Endometrium (tissue), 2 donors: ENCODE results near the gene ADAMTSL5.
"Not testable (repeated sequence)": the region's sequence is repeated elsewhere in the genome, so short reads cannot be mapped to it uniquely, and the experiment has no call there.

Experiments
- FAIRE-seq: peaks from 2 replicates; lab custom pipeline; 2012; peaks lifted over from hg19 to GRCh38; lab: Jason Lieb, UNC
- donor health status: control.
- donor health status: control.

Gene ADAMTSL5

GRCh38 chr19:1481893-1482360 lies 30.9 kb downstream of the ADAMTSL5 start:
- FAIRE-seq: no peak

GRCh38 chr19:1481224-1481892 lies 31.5 kb downstream of the ADAMTSL5 start:
- FAIRE-seq: no peak

- FAIRE-seq: peak; percentile 97
These were observed 33.7 kb downstream of the ADAMTSL5 start, which contains the start of gene C19orf25 for GRCh38 chr19:1478934-1479707. C19orf25 (minus strand) TSS chr19:1479215; CDS start chr19:1478903, 312 bp downstream.

GRCh38 chr19:1477056-1477455 lies 35.8 kb downstream of the ADAMTSL5 start:
- not testable (repeated sequence) for FAIRE-seq

- no peak for FAIRE-seq
These were observed 36.9 kb downstream of the ADAMTSL5 start for GRCh38 chr19:1475751-1476437.

GRCh38 chr19:1474765-1475351 lies 38.0 kb downstream of the ADAMTSL5 start:
- FAIRE-seq: no peak

- no peak for FAIRE-seq
These were observed 38.6 kb downstream of the ADAMTSL5 start for GRCh38 chr19:1474011-1474764.

- no peak for FAIRE-seq
These were observed 39.6 kb downstream of the ADAMTSL5 start for GRCh38 chr19:1473085-1473851.

GRCh38 chr19:1472231-1473084 lies 40.4 kb downstream of the ADAMTSL5 start:
- FAIRE-seq: no peak

GRCh38 chr19:1471515-1472160 lies 41.2 kb downstream of the ADAMTSL5 start:
- FAIRE-seq: no peak

GRCh38 chr19:1471010-1471514 lies 41.8 kb downstream of the ADAMTSL5 start:
- FAIRE-seq: no peak

- FAIRE-seq: no peak
These were observed 42.4 kb downstream of the ADAMTSL5 start for GRCh38 chr19:1470305-1471009.

- no peak for FAIRE-seq
These were observed 42.8 kb downstream of the ADAMTSL5 start for GRCh38 chr19:1470055-1470304.

GRCh38 chr19:1469255-1470054 lies 43.4 kb downstream of the ADAMTSL5 start:
- no peak for FAIRE-seq

- FAIRE-seq: no peak
These were observed 44.0 kb downstream of the ADAMTSL5 start for GRCh38 chr19:1468821-1469254.

GRCh38 chr19:1468274-1468820 lies 44.5 kb downstream of the ADAMTSL5 start:
- FAIRE-seq: no peak

- no peak for FAIRE-seq
These were observed 45.1 kb downstream of the ADAMTSL5 start for GRCh38 chr19:1467490-1468273.
